ENCODE measurements around the gene NECAB3. TPM values are rescaled to one million over a fixed set of nuclear protein-coding genes. Genes with fewer than 3 reads are reported as not detected.

Gene NECAB3
- total and polyA plus RNA-seq, 2 of the 13 experiments (the other 11 are each of a cell fraction or from before 2014, with no cell fraction given) = 61.5 to 65.5 TPM

DNA sequence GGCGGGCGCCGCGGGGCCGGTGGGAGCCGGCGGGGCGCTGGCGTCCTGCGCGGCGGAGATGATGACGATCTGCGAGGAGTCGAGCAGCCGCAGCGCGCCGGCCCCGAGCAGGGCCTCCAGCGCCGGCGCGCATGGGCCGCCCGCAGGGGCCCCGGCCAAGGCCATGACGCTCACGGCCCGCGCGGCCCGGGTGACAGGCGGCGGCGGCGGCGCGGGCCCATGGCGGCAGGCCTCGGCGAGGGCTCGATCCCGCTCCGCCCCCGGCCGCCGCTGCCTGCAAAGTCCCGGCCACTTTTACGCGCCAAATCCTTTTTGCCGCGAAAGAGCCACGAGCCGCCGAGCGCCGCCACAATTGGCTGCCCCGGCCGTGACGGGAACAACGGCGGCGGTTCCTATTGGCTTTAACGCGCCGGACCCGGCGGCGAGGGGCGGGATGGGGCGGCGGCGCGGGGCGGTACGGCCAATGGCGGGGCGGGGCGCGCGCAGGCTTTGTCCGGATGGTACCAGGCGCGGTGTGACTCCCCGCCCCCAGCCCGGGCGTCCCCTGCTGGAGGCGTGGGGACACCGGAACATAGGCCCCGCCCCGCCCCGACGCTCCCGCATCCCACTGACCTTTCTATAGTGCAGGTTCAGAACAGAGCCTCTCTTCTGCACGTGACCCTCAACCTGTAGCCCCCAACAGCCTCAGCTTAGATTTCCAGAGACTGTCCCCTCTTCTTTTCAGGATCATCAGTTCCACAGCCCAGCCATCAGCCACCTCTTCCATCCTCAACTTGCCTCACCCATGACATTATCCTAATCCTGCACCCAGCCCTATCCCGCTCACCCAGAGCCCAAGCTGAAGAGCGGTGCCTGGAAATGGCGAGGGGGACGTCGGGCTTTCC is 12.1 kb upstream of the NECAB3 start, which contains the start of gene E2F1 (continued):
- no peak for TF ChIP-seq SRSF1 (optimal IDR thresholded peaks at IDR 0.05; ENCODE audit: low read depth, low read length)
- TF ChIP-seq, protein P1, sequence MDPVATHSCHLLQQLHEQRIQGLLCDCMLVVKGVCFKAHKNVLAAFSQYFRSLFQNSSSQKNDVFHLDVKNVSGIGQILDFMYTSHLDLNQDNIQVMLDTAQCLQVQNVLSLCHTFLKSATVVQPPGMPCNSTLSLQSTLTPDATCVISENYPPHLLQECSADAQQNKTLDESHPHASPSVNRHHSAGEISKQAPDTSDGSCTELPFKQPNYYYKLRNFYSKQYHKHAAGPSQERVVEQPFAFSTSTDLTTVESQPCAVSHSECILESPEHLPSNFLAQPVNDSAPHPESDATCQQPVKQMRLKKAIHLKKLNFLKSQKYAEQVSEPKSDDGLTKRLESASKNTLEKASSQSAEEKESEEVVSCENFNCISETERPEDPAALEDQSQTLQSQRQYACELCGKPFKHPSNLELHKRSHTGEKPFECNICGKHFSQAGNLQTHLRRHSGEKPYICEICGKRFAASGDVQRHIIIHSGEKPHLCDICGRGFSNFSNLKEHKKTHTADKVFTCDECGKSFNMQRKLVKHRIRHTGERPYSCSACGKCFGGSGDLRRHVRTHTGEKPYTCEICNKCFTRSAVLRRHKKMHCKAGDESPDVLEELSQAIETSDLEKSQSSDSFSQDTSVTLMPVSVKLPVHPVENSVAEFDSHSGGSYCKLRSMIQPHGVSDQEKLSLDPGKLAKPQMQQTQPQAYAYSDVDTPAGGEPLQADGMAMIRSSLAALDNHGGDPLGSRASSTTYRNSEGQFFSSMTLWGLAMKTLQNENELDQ (CRISPR knock-in tag; IDR thresholded peaks at IDR 0.05; ENCODE audit: borderline replicate concordance) = peak; percentile 71; the same call in 1 of the 2 replicates
- no peak; the same call in 1 of the 2 replicates for TF ChIP-seq ZNF879 (CRISPR knock-in tag; IDR thresholded peaks at IDR 0.05)
- no peak for TF ChIP-seq RBM39 (IDR thresholded peaks at IDR 0.05; ENCODE audit: low read depth, low read length, poor library complexity, severe bottlenecking)
- TF ChIP-seq MAF1 (CRISPR knock-in tag; IDR thresholded peaks at IDR 0.05; ENCODE audit: borderline replicate concordance) = 0 out of 2 replicates have a peak, but pooled peaks have one; percentile 48
- no peak for TF ChIP-seq FOSL2 (CRISPR knock-in tag; IDR thresholded peaks at IDR 0.05)
- TF ChIP-seq, protein P2, sequence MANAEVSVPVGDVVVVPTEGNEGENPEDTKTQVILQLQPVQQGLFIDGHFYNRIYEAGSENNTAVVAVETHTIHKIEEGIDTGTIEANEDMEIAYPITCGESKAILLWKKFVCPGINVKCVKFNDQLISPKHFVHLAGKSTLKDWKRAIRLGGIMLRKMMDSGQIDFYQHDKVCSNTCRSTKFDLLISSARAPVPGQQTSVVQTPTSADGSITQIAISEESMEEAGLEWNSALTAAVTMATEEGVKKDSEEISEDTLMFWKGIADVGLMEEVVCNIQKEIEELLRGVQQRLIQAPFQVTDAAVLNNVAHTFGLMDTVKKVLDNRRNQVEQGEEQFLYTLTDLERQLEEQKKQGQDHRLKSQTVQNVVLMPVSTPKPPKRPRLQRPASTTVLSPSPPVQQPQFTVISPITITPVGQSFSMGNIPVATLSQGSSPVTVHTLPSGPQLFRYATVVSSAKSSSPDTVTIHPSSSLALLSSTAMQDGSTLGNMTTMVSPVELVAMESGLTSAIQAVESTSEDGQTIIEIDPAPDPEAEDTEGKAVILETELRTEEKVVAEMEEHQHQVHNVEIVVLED (CRISPR knock-in tag; IDR thresholded peaks at IDR 0.05; ENCODE audit: borderline replicate concordance) = peak; percentile 66
- 0 out of 2 replicates have a peak, but pooled peaks have one; percentile 55 for TF ChIP-seq ZNF580 (CRISPR knock-in tag; IDR thresholded peaks at IDR 0.05; ENCODE audit: borderline replicate concordance, low read depth)
- TF ChIP-seq BRCA1 (CRISPR knock-in tag; IDR thresholded peaks at IDR 0.05) = no peak
- TF ChIP-seq, protein P3, sequence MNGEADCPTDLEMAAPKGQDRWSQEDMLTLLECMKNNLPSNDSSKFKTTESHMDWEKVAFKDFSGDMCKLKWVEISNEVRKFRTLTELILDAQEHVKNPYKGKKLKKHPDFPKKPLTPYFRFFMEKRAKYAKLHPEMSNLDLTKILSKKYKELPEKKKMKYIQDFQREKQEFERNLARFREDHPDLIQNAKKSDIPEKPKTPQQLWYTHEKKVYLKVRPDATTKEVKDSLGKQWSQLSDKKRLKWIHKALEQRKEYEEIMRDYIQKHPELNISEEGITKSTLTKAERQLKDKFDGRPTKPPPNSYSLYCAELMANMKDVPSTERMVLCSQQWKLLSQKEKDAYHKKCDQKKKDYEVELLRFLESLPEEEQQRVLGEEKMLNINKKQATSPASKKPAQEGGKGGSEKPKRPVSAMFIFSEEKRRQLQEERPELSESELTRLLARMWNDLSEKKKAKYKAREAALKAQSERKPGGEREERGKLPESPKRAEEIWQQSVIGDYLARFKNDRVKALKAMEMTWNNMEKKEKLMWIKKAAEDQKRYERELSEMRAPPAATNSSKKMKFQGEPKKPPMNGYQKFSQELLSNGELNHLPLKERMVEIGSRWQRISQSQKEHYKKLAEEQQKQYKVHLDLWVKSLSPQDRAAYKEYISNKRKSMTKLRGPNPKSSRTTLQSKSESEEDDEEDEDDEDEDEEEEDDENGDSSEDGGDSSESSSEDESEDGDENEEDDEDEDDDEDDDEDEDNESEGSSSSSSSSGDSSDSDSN (CRISPR knock-in tag; IDR thresholded peaks at IDR 0.05) = peak; percentile 41
- TF ChIP-seq GFI1 (CRISPR knock-in tag; IDR thresholded peaks at IDR 0.05; ENCODE audit: borderline replicate concordance) = peak; percentile 87
- no peak for TF ChIP-seq ELF4 (CRISPR knock-in tag; IDR thresholded peaks at IDR 0.05; ENCODE audit: borderline replicate concordance)
- no peak for TF ChIP-seq ARNT (IDR thresholded peaks at IDR 0.05)
- no peak for TF ChIP-seq AGO2 (optimal IDR thresholded peaks at IDR 0.05; ENCODE audit: low read depth, low read length)
- TF ChIP-seq ZNF572 (CRISPR knock-in tag; IDR thresholded peaks at IDR 0.05) = no peak
- TF ChIP-seq HDAC6 (IDR thresholded peaks at IDR 0.05; ENCODE audit: low read depth, low read length) = no peak
- 0 out of 2 replicates have a peak, but pooled peaks have one; percentile 69 for TF ChIP-seq ZNF543 (CRISPR knock-in tag; IDR thresholded peaks at IDR 0.05)
- peak; percentile 82; the same call in 1 of the 2 replicates for TF ChIP-seq ZNF780A (CRISPR knock-in tag; IDR thresholded peaks at IDR 0.05)
